Body of pancreas (tissue), 4 donors: ENCODE results near the gene THSD7A. TPM values are rescaled to one million over a fixed set of nuclear protein-coding genes. Genes with fewer than 3 reads are reported as not detected.

Experiments
- ATAC-seq: fragments of 150-250 bp; one replicate; pipeline ENCODE4 v1.9.1; 2016
- DNase-seq, 4 donors: peaks; one replicate each; pipeline ENCODE4 v3.0.0-alpha.2; 2019
- H3K27ac ChIP-seq, 4 donors: fragments of 200-600 bp; sonication (generic); 1 replicate in 3 of 4; 2 replicates in 1 of 4; pipeline versions ENCODE4 v1.5.1 to v1.6.1; 2016 to 2019; ENCODE audit warnings: mild to moderate bottlenecking in 1 of 4, mixed read lengths in 1 of 4, moderate library complexity in 1 of 4
- H3K27me3 ChIP-seq, 2 donors: fragments of 200-600 bp; sonication (generic); one replicate each; pipeline ENCODE4 v1.6.0; 2016; ENCODE audit warnings: mild to moderate bottlenecking in 1 of 2
- H3K36me3 ChIP-seq, 2 donors: fragments of 200-600 bp; sonication (generic); replicated peaks in 1 of 2; 2 replicates each; pipeline ENCODE4 v1.5.1; 2016; ENCODE audit warnings: low read depth in 2 of 2; ENCODE audit not compliant: insufficient read depth in 1 of 2
- H3K4me1 ChIP-seq: fragments of 200-600 bp; sonication (generic); one replicate; pipeline ENCODE4 v1.6.0; 2016
- H3K4me3 ChIP-seq, 2 donors: fragments of 200-600 bp; sonication (generic); 1 replicate in 1 of 2; 2 replicates in 1 of 2; pipeline ENCODE4 v1.5.1; 2016 to 2019
- H3K9me3 ChIP-seq, 3 donors: fragments of 200-600 bp; sonication (generic); 1 replicate in 2 of 3; 2 replicates in 1 of 3; pipeline ENCODE4 v1.5.1; 2016
- POLR2A ChIP-seq, 3 donors: fragments of 450-650 bp; IDR thresholded peaks; one replicate each; pipeline ENCODE4 v1.6.1; 2016; ENCODE audit warnings: antibody characterized with exemption in 3 of 3, mild to moderate bottlenecking in 2 of 3
- WGBS, 2 donors: methylation state at CpG; one replicate each; pipeline ENCODE4 v1.1.5; 2017; 5-methylcytosine and 5-hydroxymethylcytosine counted together
- intact Hi-C: fragments of 100-400 bp; cut with DNase I; formaldehyde crosslinking; loops from one replicate; pipeline ENCODE4 v1.15.1; 2023
- total RNA-seq, 2 donors: library from RNA; depleted of rRNA; stranded (reverse); fragments of >200 nt; gene quantifications; one replicate each; pipeline ENCODE4 v1.1.0, GENCODE V29; 2016
- TF ChIP-seq, protein P1 (sequence below), 7 experiments: fragments of 450-650 bp in 4 of 7; fragments of 200-600 bp in 3 of 7; sonication (generic) in 3 of 7; IDR thresholded peaks; one replicate each; pipeline ENCODE4 v1.5.1; 2016 to 2019; ENCODE audit warnings: antibody characterized with exemption in 7 of 7

Gene THSD7A
- total RNA-seq, 2 donors from 2014 or later = 0.66 to 7.0 TPM

- Histone ChIP-seq H3K9me3 (no peaks in the 10 kb centered on the region), H3K4me3 (no peak overlapping the region), H3K27me3 (no peaks in the 10 kb centered on the region), H3K4me1 (no peaks in the 10 kb centered on the region), H3K36me3 (no peaks in the 10 kb centered on the region), H3K27ac (no peak overlapping the region)
- TF ChIP-seq, protein P1, sequence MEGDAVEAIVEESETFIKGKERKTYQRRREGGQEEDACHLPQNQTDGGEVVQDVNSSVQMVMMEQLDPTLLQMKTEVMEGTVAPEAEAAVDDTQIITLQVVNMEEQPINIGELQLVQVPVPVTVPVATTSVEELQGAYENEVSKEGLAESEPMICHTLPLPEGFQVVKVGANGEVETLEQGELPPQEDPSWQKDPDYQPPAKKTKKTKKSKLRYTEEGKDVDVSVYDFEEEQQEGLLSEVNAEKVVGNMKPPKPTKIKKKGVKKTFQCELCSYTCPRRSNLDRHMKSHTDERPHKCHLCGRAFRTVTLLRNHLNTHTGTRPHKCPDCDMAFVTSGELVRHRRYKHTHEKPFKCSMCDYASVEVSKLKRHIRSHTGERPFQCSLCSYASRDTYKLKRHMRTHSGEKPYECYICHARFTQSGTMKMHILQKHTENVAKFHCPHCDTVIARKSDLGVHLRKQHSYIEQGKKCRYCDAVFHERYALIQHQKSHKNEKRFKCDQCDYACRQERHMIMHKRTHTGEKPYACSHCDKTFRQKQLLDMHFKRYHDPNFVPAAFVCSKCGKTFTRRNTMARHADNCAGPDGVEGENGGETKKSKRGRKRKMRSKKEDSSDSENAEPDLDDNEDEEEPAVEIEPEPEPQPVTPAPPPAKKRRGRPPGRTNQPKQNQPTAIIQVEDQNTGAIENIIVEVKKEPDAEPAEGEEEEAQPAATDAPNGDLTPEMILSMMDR (IDR thresholded peaks at IDR 0.05) = no peak
- no peak for TF ChIP-seq POLR2A (IDR thresholded peaks at IDR 0.05)
- 49 to 52% methylated on average over 4 of the region's 4 CpGs for WGBS, 2 donors
- intact Hi-C loops = no loop called here
- DNase-seq (no peak), ATAC-seq (no peak)
Observed at GRCh38 chr7:11817111-11817740, 14.8 kb downstream of the THSD7A start.

DNA sequence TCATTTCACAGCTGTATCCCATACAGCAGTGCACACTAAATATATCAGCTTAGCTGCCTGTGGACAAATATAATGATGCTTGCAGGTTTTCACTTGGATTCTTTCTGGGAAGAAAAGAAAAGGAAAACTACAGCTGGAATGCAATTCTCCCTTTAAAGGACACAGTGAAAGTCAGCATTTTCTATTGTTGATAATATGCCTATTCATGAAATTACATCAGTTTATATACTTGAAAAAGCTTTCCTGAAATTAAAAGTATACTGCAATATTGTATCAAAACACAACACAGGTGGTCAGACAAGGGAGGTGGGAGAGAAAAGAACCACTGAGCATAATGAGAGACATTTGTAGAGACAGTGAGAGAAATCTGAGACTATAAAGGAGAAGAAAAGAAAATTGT, 20.3 kb downstream of the THSD7A start:
- ATAC-seq (no peak), DNase-seq (no peak)
- intact Hi-C loops = no loop called here
- H3K4me1 ChIP-seq = no peaks in the 10 kb centered on the region
- no peaks in the 10 kb centered on the region for H3K36me3 ChIP-seq
- H3K9me3 ChIP-seq = no peaks in the 10 kb centered on the region
- H3K27me3 ChIP-seq = no peaks in the 10 kb centered on the region
- H3K4me3 ChIP-seq = no peak overlapping the region
- TF ChIP-seq, protein P1 (IDR thresholded peaks at IDR 0.05) = no peak
- no peak for TF ChIP-seq POLR2A (IDR thresholded peaks at IDR 0.05)
- H3K27ac ChIP-seq = no peak overlapping the region

DNA sequence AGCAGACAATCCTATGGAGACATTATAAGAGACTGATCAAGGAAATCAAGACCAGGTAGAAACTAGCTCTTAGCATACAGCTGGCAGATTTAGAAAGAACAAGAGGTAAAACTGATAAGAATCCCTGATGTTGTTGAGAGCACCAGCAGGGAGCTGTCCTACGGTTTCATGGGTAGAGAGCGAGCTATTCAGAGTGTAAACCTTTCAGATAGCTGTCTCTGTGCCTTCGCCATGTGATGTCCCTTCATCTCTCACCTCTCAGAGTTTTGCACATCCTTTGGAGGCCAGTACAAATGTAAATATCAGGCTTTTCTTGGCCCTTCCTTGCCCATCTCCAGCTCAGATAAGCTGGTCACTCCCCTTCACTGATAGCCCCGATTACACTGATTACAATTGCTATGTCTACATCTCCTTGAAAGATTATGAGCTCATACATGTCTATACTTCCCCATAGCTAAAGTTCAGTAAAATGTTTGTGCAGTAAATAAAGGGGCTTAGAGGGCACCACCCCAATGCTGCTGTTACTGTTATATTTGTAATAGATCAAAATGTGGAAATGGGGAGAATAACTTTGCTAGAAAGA, 21.9 kb downstream of the THSD7A start:
- H3K9me3 ChIP-seq = no peaks in the 10 kb centered on the region
- intact Hi-C loops = no loop called here
- no peak overlapping the region for H3K27ac ChIP-seq
- TF ChIP-seq POLR2A (IDR thresholded peaks at IDR 0.05) = no peak
- TF ChIP-seq, protein P1 (IDR thresholded peaks at IDR 0.05) = no peak
- H3K4me3 ChIP-seq = no peak overlapping the region
- no peaks in the 10 kb centered on the region for H3K36me3 ChIP-seq
- H3K4me1 ChIP-seq = no peaks in the 10 kb centered on the region
- no peaks in the 10 kb centered on the region for H3K27me3 ChIP-seq
- WGBS, 2 donors = 64 to 70% methylated on average over 4 of the region's 4 CpGs
- ATAC-seq (no peak), DNase-seq (no peak)

- Histone ChIP-seq H3K4me3 (no peak overlapping the region), H3K4me1 (no peaks in the 10 kb centered on the region), H3K9me3 (no peaks in the 10 kb centered on the region), H3K36me3 (no peaks in the 10 kb centered on the region), H3K27ac (no peak overlapping the region), H3K27me3 (no peaks in the 10 kb centered on the region)
- TF ChIP-seq, protein P1 (IDR thresholded peaks at IDR 0.05) = no peak
- no peak for TF ChIP-seq POLR2A (IDR thresholded peaks at IDR 0.05)
- whole genome bisulfite sequencing, 2 donors = 65 to 70% methylated on average over 2 of the region's 2 CpGs
- intact Hi-C loops = no loop called here
- no peak for DNase-seq
- ATAC-seq = no peak
Observed at GRCh38 chr7:11807000-11807399, 25.0 kb downstream of the THSD7A start.

- intact Hi-C loops = no loop called here
- Histone ChIP-seq H3K9me3 (no peaks in the 10 kb centered on the region), H3K27me3 (no peaks in the 10 kb centered on the region), H3K27ac (no peak overlapping the region), H3K36me3 (no peaks in the 10 kb centered on the region), H3K4me3 (no peak overlapping the region), H3K4me1 (no peaks in the 10 kb centered on the region)
- no peak for DNase-seq
- WGBS, 2 donors = 70 to 84% methylated on average over 4 of the region's 4 CpGs
- no peak for ATAC-seq
- TF ChIP-seq, protein P1 (IDR thresholded peaks at IDR 0.05) = no peak
Observed at GRCh38 chr7:11804621-11805020, 27.4 kb downstream of the THSD7A start.
